HL-60 (cell line): ENCODE measurements around the gene DRC3.

Experiments used
- DNase-seq, 2 experiments: peaks; one replicate each; pipeline ENCODE4 v3.0.0-alpha.2; 2010 to 2020; ENCODE audit warnings: low read depth in 1 of 2, low spot score in 1 of 2
- H3K27ac ChIP-seq: fragments of 250-450 bp; sonication (Bioruptor Pico); replicated peaks from 2 replicates; pipeline ENCODE4 v1.5.1; 2020; ENCODE audit warnings: mild to moderate bottlenecking, moderate library complexity
- H3K27me3 ChIP-seq: fragments of 250-450 bp; sonication (Bioruptor Pico); 2 replicates; pipeline ENCODE4 v1.5.1; 2021; ENCODE audit warnings: mild to moderate bottlenecking, moderate library complexity; ENCODE audit not compliant: insufficient read depth, poor library complexity, severe bottlenecking
- H3K4me3 ChIP-seq: replicated peaks from 2 replicates; pipeline ENCODE4 v1.5.1; 2011; ENCODE audit warnings: mild to moderate bottlenecking, control low read depth, low read length; ENCODE audit not compliant: insufficient read depth
- CTCF ChIP-seq: IDR thresholded peaks from one replicate; pipeline ENCODE4 v1.5.1; 2011; ENCODE audit warnings: low read length, control low read depth, inconsistent platforms; ENCODE audit not compliant: insufficient read depth
- GABPA ChIP-seq: IDR thresholded peaks from 2 replicates; pipeline ENCODE4 v1.6.1; 2012; ENCODE audit warnings: low read depth
- POLR2AphosphoS5 ChIP-seq: IDR thresholded peaks from 2 replicates; pipeline ENCODE4 v1.6.1; 2012; ENCODE audit warnings: low read depth
- REST ChIP-seq: IDR thresholded peaks from 2 replicates; pipeline ENCODE4 v1.6.1; 2012; ENCODE audit warnings: low read depth; ENCODE audit not compliant: insufficient replicate concordance
- SPI1 ChIP-seq: IDR thresholded peaks from 2 replicates; pipeline ENCODE4 v1.6.1; 2012; ENCODE audit warnings: low read depth, mild to moderate bottlenecking, borderline replicate concordance

DRC3 gene

GRCh38 chr17:17987901-17988300 is 15.2 kb downstream of the DRC3 start:
- no peak overlapping the region for H3K27ac ChIP-seq
- H3K27me3 ChIP-seq: no peaks in the 10 kb centered on the region
- no peak overlapping the region for H3K4me3 ChIP-seq
- no peak for TF ChIP-seq POLR2AphosphoS5
- no peak for TF ChIP-seq SPI1
- no peak for DNase-seq

GRCh38 chr17:17988427-17988945 is 15.8 kb downstream of the DRC3 start:
- TF ChIP-seq REST (no peak), POLR2AphosphoS5 (no peak), GABPA (no peak), SPI1 (no peak), CTCF (no peak)

GRCh38 chr17:17989081-17989480 is 16.4 kb downstream of the DRC3 start:
- H3K27me3 ChIP-seq: no peaks in the 10 kb centered on the region
- H3K4me3 ChIP-seq: no peak overlapping the region
- DNase-seq: no peak
- no peak for TF ChIP-seq REST
- TF ChIP-seq POLR2AphosphoS5: no peak
- H3K27ac ChIP-seq: no peak overlapping the region

More at GRCh38 chr17:17988427-17988945, 15.8 kb downstream of the DRC3 start:
- no peak overlapping the region for H3K4me3 ChIP-seq
- H3K27ac ChIP-seq: no peak overlapping the region
- DNase-seq: no peak
- H3K27me3 ChIP-seq: no peaks in the 10 kb centered on the region

GRCh38 chr17:17989618-17990017 is 17.0 kb downstream of the DRC3 start:
- no peak for DNase-seq
- no peak overlapping the region for H3K27ac ChIP-seq
- no peak for TF ChIP-seq REST
- no peak for TF ChIP-seq POLR2AphosphoS5
- TF ChIP-seq SPI1: no peak
- TF ChIP-seq GABPA: no peak
- no peak for TF ChIP-seq CTCF
- H3K27me3 ChIP-seq: no peaks in the 10 kb centered on the region
- no peak overlapping the region for H3K4me3 ChIP-seq
